Kidney tubule cell (primary cell): ENCODE data around the gene DOCK10.

ENCODE experiments used
- DNase-seq: peaks from one replicate; pipeline ENCODE4 v3.0.0-alpha.2; 2018; ENCODE audit warnings: low spot score

DOCK10 gene

DNA sequence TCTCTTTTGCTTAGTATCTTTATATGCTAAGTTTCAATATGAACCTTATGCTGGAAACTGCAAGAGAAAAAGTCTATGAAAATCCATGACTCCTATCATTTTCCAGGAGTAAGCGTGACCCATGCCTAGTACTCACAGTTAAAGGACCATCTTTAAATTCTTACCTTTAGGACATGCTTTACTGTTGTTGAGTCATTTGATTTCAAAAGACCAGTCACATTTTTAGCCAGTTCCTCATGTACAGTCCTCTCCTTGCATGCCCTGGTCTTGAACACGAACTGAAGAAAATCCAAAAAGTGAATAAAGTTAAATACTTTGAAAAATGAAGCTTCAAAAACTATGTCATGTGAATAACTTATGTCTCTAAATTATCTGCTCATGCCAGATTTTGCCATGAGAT is 208.3 kb downstream of the DOCK10 start:
- no peak for DNase-seq

DNA sequence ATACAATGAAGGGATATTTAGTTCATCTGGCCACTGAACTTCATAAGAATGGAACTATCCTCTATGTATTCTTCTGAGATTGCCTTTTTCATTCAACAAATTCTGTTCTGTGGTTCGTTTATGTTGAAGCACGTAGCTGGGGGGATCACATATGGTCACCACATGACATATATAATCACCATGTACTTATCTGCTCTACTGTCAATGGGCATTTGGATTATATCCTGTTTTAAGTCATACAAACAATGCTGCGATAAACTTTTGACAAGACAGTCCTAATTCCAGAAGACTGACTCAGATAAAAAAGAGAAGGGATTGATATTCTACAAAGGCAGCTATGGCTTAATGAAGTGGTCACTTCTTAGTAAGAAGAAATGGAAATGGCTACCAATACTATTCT is 210.1 kb downstream of the DOCK10 start:
- no peak for DNase-seq

GRCh38 chr2:224831530-224831929 is 210.7 kb downstream of the DOCK10 start:
- no peak for DNase-seq

DNA sequence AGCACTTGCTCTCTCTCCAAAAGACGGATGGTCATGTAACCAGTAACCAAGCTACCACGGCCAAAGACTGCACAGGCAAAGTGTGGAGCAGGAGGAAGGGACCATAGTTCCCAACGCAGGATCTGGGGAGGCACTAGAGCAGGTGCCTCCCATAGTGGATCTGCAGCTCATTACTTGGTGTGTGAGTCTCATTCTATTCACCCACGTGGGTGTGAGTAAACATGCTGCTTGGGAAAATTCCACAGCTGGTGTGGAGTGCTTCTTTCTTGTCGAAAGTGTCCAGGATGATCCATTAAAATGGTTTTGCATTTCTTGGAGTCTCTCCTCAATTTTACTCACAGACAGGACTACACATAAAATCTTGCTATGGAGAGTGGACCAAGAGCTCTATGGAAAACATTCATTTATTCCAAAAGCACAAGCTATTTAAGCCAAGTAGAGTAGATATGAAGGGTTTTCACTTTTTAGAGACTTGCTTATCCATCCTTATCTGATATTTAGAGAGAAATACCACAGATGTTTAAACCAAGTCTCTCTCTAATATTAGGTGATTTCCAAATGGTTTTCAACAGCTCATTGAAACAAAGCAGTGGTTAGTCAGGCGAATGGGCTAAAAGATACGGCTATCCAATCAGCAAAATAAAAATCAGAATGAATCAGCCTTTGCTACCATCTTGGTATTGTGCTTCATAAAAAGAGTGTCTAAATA is 221.8 kb downstream of the DOCK10 start:
- DNase-seq = no peak

DNA sequence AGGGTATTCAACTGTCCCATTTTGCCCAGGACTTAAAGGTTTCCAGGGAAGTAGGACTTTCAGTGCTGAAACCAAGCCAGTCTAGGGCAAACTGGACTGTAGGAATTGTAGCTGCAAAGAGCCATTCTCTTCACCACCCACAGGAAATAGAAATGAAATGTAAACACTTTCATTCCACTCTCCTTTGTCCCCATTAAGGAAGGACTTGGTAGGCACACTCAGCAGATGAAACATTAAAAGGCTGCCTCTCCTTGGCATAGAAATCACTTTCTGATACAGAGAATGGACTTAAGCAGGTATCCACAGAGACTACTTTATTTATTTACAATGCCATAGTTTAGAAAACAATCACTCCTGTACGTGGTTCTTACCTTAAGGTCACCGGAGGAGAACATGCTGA is 223.2 kb downstream of the DOCK10 start:
- peak; percentile 6 for DNase-seq

- peak; percentile 40 for DNase-seq
Measured at GRCh38 chr2:224817676-224818075, 224.6 kb downstream of the DOCK10 start.

DNA sequence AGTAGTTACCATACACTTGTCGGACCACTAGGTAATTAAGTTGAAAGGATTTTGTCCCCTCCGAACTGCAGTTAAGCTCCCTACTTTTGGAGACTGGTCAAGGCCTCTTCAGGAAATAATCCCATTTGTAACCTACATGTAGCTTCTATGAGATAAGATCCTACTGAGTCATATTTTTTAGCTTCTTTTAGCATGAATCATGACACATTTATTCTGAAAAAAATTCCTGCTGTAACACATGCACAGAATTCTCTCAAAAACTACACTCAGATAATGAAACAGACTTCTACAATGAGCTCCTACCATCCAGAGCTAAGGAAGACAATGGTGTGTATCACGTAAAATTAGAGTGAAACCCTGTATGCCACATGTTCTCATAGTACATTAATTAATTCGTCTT is 225.5 kb downstream of the DOCK10 start:
- DNase-seq = peak; percentile 85

- no peak for DNase-seq
Measured at GRCh38 chr2:224813578-224813977, 228.7 kb downstream of the DOCK10 start.

DNA sequence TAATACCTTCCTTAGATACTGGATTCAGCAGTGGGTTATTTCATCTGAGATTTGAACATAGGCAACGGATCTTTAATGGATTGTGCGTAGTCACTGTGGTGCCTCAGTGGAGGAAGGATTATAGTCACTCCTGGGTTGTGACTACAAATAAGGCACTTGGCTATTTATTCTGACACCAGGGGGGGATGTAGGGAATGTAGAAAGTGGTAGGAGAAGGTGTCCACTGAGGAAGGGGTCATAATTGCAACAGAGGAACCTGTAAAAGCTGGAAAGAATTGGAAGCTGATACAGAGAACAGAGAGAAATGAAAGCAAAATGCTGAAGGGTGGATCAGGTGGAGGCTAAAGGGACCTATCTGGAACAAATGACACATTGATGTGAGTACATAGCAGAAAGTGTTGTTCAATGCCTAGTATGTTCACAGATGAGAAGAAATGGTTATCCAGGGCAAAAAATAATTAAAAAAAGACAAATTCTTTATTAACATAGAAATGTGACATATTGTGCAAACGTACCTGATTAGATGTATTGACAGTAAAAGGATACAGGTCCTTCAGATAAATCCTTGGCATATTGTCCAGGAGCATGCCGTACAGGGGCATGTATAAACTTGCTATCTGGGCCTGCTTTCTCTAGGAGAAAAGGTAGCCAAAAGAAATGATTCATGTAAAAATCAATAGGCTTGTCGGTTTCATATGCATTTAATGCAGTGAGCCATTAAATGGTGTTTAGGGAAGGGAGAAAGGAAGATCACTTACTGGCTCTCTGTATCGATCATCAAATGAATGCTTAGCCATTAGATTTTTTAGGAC is 234.9 kb downstream of the DOCK10 start:
- DNase-seq = no peak

DNA sequence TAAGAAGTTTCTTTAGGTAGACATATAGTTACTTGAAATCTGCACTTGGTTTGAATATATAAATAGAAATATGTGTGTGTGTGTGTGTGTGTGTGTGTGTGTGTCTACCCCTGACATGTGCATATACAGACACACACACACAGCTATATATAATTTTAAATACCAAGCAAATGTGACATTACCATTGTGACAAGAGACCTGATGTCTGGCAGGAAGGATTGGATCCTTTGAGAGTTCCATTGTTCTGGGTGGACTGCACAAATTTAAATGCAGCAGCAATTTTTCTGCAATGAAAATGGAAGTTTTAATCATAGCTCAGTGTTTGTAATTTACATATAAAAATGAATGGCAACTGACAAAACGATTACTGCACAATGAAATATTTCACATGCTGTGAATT is 238.3 kb downstream of the DOCK10 start:
- no peak for DNase-seq

DNA sequence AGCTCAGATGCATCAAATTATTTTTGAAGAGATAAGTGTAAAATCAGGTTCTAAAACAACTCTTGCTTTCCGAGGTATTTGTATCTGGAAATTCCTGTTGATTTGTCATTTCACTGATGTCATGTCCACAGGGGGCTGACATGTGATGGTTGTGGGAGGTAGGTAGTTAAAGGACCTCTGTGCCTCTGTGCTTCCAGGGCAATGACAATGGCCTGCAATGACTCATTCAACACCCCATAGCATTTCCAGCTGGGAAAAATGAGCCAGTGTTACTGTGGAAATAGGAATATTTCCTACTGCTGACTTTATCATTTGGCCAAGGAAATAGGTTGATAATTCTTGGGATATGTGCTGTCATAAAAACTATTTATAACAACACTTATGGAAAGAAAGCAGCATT is 239.9 kb downstream of the DOCK10 start:
- DNase-seq = peak; percentile 86

DNA sequence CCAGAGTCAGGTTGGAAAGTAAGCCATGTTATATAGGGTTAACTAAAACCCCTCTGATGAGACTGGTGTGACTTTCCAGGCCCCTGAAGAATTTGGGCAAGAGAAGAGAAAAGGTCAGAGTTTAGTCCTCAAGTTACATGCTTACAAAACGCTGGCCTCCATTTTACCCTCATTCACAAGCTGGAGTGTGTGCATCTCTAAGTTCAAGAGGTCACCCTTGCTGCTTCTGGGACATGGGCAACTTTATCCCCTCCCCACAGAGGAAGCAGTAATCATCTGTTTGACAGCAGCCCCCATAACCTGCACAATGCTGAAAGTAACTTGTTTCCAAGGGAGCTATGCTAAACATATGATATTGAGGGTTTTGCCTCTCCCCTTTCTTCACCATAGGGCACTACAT is 240.9 kb downstream of the DOCK10 start:
- DNase-seq = no peak

DNA sequence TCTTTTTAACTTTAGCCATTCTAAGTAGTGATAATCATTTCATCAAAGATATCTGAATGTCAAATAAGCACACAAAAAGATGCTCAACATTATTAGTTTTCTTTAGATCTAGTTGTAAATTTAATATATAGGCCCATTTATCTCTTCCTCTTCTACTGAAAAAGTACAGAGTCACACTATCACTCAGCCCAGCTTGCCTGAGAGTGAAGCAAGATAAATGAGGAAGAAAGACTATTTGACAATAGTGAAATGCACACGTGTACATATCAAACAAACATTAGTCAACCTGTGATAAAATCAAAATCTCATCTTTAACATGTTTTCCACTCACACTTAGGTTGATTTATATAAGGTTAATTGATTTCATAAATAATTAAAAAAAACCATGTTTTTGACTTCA is 242.6 kb downstream of the DOCK10 start:
- DNase-seq = no peak

GRCh38 chr2:224798180-224798579 is 244.1 kb downstream of the DOCK10 start:
- no peak for DNase-seq

DNA sequence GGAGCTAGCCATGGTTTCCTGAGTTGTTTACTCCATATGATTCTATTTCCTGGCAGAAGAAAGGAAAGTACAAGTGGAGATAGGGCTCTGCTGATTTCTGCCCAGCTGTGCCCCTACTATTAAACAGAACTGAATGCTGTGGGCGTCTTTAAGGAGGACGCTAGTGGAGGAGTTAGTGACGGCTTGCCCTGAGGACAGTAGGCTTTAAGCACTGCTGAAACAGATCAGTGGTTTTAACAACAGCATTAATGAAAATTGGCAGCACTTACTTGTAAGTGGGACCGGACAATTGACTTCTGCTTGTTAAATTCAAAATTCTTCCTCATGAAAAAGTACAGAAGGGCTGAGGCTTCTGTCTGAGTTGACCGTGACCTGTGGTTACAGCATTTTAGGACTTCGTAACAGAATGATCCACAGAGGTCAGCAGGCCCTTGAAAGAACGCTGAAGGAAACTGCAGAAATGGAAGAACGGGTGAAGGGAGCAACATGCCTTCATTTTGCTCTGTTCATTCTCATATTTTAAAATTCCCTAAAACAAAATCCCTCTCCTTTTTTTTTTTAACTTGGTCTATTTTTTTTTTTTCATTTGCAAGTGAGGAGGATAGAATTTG is 245.5 kb downstream of the DOCK10 start:
- DNase-seq = no peak

GRCh38 chr2:224793946-224794345 is 248.3 kb downstream of the DOCK10 start:
- no peak for DNase-seq

- DNase-seq = no peak
Measured at GRCh38 chr2:224786848-224787247, 255.4 kb downstream of the DOCK10 start.

DNA sequence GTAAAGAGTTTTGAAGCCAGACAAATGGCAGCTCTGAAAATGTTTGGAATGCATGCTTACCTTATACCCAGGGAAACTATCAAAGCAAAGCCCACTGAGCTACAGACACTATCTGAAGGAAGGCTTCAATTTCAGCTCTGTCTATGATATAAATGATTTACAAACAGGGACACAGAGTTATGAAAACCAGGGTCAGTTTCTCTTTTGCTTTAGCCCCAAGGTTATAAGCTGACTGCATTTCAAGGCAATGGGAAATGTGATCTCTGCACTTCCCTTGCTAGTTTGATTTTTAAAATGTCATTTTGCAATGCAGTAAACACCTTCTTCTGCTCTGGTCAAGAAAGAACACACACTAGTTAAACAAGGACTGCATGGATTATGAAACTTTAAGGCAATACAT is 260.9 kb downstream of the DOCK10 start:
- peak; percentile 6 for DNase-seq

DNA sequence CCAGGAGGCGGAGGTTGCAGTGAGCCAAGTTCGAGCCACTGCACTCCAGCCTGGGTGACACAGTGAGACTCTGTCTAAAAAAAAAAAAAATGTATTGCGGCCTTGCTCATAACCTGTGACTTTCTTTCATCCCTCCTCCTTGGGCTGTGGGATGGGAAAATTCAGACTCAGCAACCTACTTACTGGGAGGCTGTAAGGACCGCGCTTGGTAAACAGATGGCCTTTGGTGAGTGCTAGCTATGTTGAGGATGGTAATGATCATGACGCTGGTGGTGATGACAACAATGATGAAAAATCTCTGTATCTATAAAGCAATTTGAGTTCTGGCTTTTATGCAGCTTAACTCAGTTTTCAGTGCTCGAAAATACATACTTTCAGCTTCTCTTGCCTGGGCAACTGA is 261.4 kb downstream of the DOCK10 start:
- no peak for DNase-seq

DNA sequence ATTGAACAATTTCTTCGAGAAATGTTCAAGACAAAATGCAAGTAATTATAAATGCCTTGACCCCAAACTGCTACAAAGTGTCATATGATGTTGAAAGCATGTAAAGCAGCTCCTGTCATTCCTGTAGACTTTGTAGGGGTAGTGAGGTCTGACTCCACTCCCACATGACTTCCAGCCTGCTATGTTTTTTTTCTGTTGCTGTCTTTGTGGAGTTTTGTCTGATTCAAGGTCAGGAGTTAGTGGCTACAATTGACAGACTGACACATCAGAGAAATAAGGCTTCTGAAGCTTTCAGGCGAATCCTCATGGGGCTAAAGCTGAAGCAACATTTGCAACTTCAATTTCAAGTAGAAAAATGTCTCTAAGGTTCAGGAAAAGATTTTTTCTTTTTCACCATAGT is 262.2 kb downstream of the DOCK10 start:
- DNase-seq = peak; percentile 9

DNA sequence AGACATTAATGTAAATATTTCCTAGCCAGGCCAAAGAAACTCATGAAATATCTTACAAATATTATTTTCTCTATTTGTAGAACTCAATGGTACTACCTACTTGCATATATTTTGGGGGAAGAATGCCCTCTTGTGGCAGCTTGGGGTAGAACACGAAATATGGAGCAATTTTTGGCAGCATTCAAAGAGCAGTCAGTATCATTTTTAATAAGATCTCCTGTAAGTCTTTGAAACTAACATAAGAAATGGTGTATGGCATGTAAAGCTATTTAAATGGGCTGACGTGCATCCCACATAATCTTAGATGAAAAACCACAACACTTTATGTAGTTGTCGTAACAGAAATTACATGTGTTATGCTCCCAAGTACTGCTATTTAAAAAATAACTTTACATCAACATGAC is 263.8 kb downstream of the DOCK10 start:
- peak; percentile 67 for DNase-seq

- DNase-seq = no peak
Measured at GRCh38 chr2:224777559-224777930, 264.7 kb downstream of the DOCK10 start.
